ENCODE data around the gene TMEM174. TPM values are rescaled to one million over a fixed set of nuclear protein-coding genes. Genes with fewer than 3 reads are reported as not detected.

The TMEM174 gene
- total RNA-seq, 1 donor from 2014 or later, result not detected

- DNase-seq, result no peak
Observed at GRCh38 chr5:73154208-73155006, 18.6 kb upstream of the TMEM174 start.

- DNase-seq, result no peak
Observed at GRCh38 chr5:73155271-73156222, 17.4 kb upstream of the TMEM174 start.

GRCh38 chr5:73157414-73158303 is 15.3 kb upstream of the TMEM174 start:
- no peak for DNase-seq

- DNase-seq, result no peak
Observed at GRCh38 chr5:73158313-73158712, 14.7 kb upstream of the TMEM174 start.

GRCh38 chr5:73160239-73160671 is 12.7 kb upstream of the TMEM174 start:
- DNase-seq, result no peak

GRCh38 chr5:73170522-73170921 is 2.5 kb upstream of the TMEM174 start:
- no peak for DNase-seq

- DNase-seq, result no peak
Observed at GRCh38 chr5:73171495-73171894, 1.5 kb upstream of the TMEM174 start.

- no peak for DNase-seq
Observed at GRCh38 chr5:73174100-73174815, 1.3 kb downstream of the TMEM174 start.

- no peak for DNase-seq
Observed at GRCh38 chr5:73176250-73176649, 3.3 kb downstream of the TMEM174 start.

GRCh38 chr5:73178265-73178664 is 5.3 kb downstream of the TMEM174 start:
- DNase-seq, result no peak

- no peak for DNase-seq
Observed at GRCh38 chr5:73179730-73180129, 6.7 kb downstream of the TMEM174 start.

- no peak for DNase-seq
Observed at GRCh38 chr5:73180566-73180965, 7.6 kb downstream of the TMEM174 start.

GRCh38 chr5:73182307-73182706 is 9.3 kb downstream of the TMEM174 start:
- no peak for DNase-seq

GRCh38 chr5:73183000-73183399 is 10.0 kb downstream of the TMEM174 start:
- no peak for DNase-seq

- no peak for DNase-seq
Observed at GRCh38 chr5:73183481-73183891, 10.5 kb downstream of the TMEM174 start.

- DNase-seq, result no peak
Observed at GRCh38 chr5:73186976-73187375, 14.0 kb downstream of the TMEM174 start.

GRCh38 chr5:73188764-73189531 is 16.0 kb downstream of the TMEM174 start:
- no peak for DNase-seq

- no peak for DNase-seq
Observed at GRCh38 chr5:73189871-73190376, 16.9 kb downstream of the TMEM174 start.

GRCh38 chr5:73192370-73192769 is 19.4 kb downstream of the TMEM174 start:
- no peak for DNase-seq

- DNase-seq, result no peak
Observed at GRCh38 chr5:73193592-73193991, 20.6 kb downstream of the TMEM174 start.
